Naive B cell (primary cell): ENCODE results near the gene AZU1. TPM values are rescaled to one million over a fixed set of nuclear protein-coding genes. Genes with fewer than 3 reads are reported as not detected.
"Not testable (repeated sequence)": the region's sequence is repeated elsewhere in the genome, so short reads cannot be mapped to it uniquely, and the experiment has no call there.

Source experiments
- ATAC-seq, 2 donors: fragments of 150-1000 bp; cut with Tn5 transposase; 2 replicates each; pipeline ENCODE4 v1.10.0; 2021; ENCODE audit warnings: low read depth in 2 of 2, mild to moderate bottlenecking in 2 of 2, moderate library complexity in 2 of 2
- DNase-seq: peaks from one replicate; pipeline ENCODE4 v3.0.0; 2022
- H3K27ac Mint-ChIP-seq, 6 donors: one replicate each; pipeline ENCODE4 v1.8.0; 2020 to 2022; ENCODE audit warnings: mild to moderate bottlenecking in 6 of 6, mixed read lengths in 6 of 6, moderate library complexity in 5 of 6, inconsistent platforms in 2 of 6
- H3K27me3 Mint-ChIP-seq, 3 donors: one replicate each; pipeline ENCODE4 v1.8.0; 2021 to 2022; ENCODE audit warnings: mixed read lengths in 3 of 3, mild to moderate bottlenecking in 1 of 3
- H3K36me3 Mint-ChIP-seq, 2 donors: one replicate each; pipeline ENCODE4 v1.8.0; 2020 to 2022; ENCODE audit warnings: mixed read lengths in 2 of 2, inconsistent platforms in 1 of 2, mild to moderate bottlenecking in 1 of 2
- H3K4me1 Mint-ChIP-seq, 3 donors: one replicate each; pipeline ENCODE4 v1.8.0; 2020 to 2022; ENCODE audit warnings: mixed read lengths in 3 of 3, inconsistent platforms in 1 of 3, mild to moderate bottlenecking in 1 of 3, moderate library complexity in 1 of 3
- H3K4me3 Mint-ChIP-seq, 8 donors: one replicate each; pipeline ENCODE4 v1.8.0; 2020 to 2022; ENCODE audit warnings: mild to moderate bottlenecking in 8 of 8, mixed read lengths in 8 of 8, moderate library complexity in 8 of 8, inconsistent platforms in 2 of 8
- H3K9me3 Mint-ChIP-seq, 7 donors: one replicate each; pipeline ENCODE4 v1.8.0; 2020 to 2022; ENCODE audit warnings: mixed read lengths in 7 of 7, mild to moderate bottlenecking in 5 of 7, inconsistent platforms in 2 of 7, moderate library complexity in 1 of 7
- polyA plus RNA-seq, 6 donors: library from polyadenylated mRNA; unstranded; fragments of 300-500 nt; fragmentation: Illumina TruSeq; gene quantifications; one replicate each; pipeline ENCODE4 v1.2.3, GENCODE V29; 2021; ENCODE audit warnings: low read depth in 6 of 6

AZU1 gene
- polyA plus RNA-seq, 6 donors from 2014 or later = not detected

- H3K36me3 Mint-ChIP-seq = no peaks in the 10 kb centered on the region
- DNase-seq = no peak
- peaks cover 0 to 3% (median 0%) of the 10 kb centered on the region in 3 donors for H3K4me1 Mint-ChIP-seq
Measured at GRCh38 chr19:853014-853585, 25.5 kb downstream of the AZU1 start.

GRCh38 chr19:853614-854220 lies 26.1 kb downstream of the AZU1 start:
- H3K36me3 Mint-ChIP-seq, H3K4me1 Mint-ChIP-seq, H3K9me3 Mint-ChIP-seq, ATAC-seq, DNase-seq, H3K4me3 Mint-ChIP-seq, H3K27ac Mint-ChIP-seq: not testable (repeated sequence)
- H3K27me3 Mint-ChIP-seq = peaks cover 0 to 41% (median 10%) of the 10 kb centered on the region in 3 donors

More at GRCh38 chr19:853014-853585, 25.5 kb downstream of the AZU1 start:
- no peak for ATAC-seq
- peaks cover 0 to 41% (median 14%) of the 10 kb centered on the region in 3 donors for H3K27me3 Mint-ChIP-seq
- no peaks in the 10 kb centered on the region for H3K9me3 Mint-ChIP-seq
- no peak overlapping the region for H3K4me3 Mint-ChIP-seq
- no peak overlapping the region for H3K27ac Mint-ChIP-seq

GRCh38 chr19:854549-854948 lies 26.9 kb downstream of the AZU1 start:
- Mint-ChIP-seq H3K4me3 (no peak overlapping the region), H3K9me3 (no peaks in the 10 kb centered on the region), H3K36me3 (no peaks in the 10 kb centered on the region), H3K27ac (no peak overlapping the region), H3K27me3 (peaks cover 0 to 40% (median 10%) of the 10 kb centered on the region in 3 donors), H3K4me1 (peaks cover 0 to 6% (median 3%) of the 10 kb centered on the region in 3 donors)
- ATAC-seq = no peak
- no peak for DNase-seq

- H3K36me3 Mint-ChIP-seq = no peaks in the 10 kb centered on the region
- no peak for ATAC-seq
- H3K4me1 Mint-ChIP-seq = peaks cover 0 to 10% (median 3%) of the 10 kb centered on the region in 3 donors
- H3K4me3 Mint-ChIP-seq = no peak overlapping the region
- no peak overlapping the region for H3K27ac Mint-ChIP-seq
- peaks cover 0 to 35% (median 10%) of the 10 kb centered on the region in 3 donors for H3K27me3 Mint-ChIP-seq
- no peak for DNase-seq
- no peaks in the 10 kb centered on the region for H3K9me3 Mint-ChIP-seq
Measured at GRCh38 chr19:855142-855541, 27.5 kb downstream of the AZU1 start.

- H3K27ac Mint-ChIP-seq = no peak overlapping the region
- DNase-seq (no peak), ATAC-seq (no peak)
- peaks cover 0 to 10% (median 3%) of the 10 kb centered on the region in 3 donors for H3K4me1 Mint-ChIP-seq
- H3K36me3 Mint-ChIP-seq = no peaks in the 10 kb centered on the region
- H3K27me3 Mint-ChIP-seq = peaks cover 0 to 30% (median 5%) of the 10 kb centered on the region in 3 donors
- H3K9me3 Mint-ChIP-seq = no peaks in the 10 kb centered on the region
- no peak overlapping the region for H3K4me3 Mint-ChIP-seq
Measured at GRCh38 chr19:855566-856120, 28.0 kb downstream of the AZU1 start.

GRCh38 chr19:858284-858683 lies 30.6 kb downstream of the AZU1 start:
- Mint-ChIP-seq H3K27ac (peak overlapping the region in 2 of 6 donors; percentile 47 to 62), H3K36me3 (no peaks in the 10 kb centered on the region), H3K27me3 (peaks cover 0 to 22% (median 5%) of the 10 kb centered on the region in 3 donors), H3K4me1 (peaks cover 7 to 20% (median 14%) of the 10 kb centered on the region in 3 donors), H3K9me3 (peaks cover 0 to 4% (median 0%) of the 10 kb centered on the region in 7 donors), H3K4me3 (peak overlapping the region in 1 of 8 donors; percentile 25)
- DNase-seq (no peak), ATAC-seq (no peak)

GRCh38 chr19:858868-859843 lies 31.5 kb downstream of the AZU1 start, which contains the start of gene CFD:
Gene CFD, plus strand, starts transcription at chr19:859664. Its CDS starts 26 bp downstream, at chr19:859690.
- Mint-ChIP-seq H3K27me3 (peaks cover 0 to 22% (median 10%) of the 10 kb centered on the region in 3 donors), H3K27ac (peak within 1 kb of the TSS in 2 of 6 donors; percentile 62 to 71), H3K4me1 (peaks cover 11 to 26% (median 23%) of the 10 kb centered on the region in 3 donors), H3K4me3 (peak within 1 kb of the TSS in 6 of 8 donors; percentile 12 to 76 (median 35)), H3K36me3 (no peaks in the 10 kb centered on the region), H3K9me3 (peaks cover 0 to 4% (median 0%) of the 10 kb centered on the region in 7 donors)
- DNase-seq = no peak
- no peak for ATAC-seq

GRCh38 chr19:861141-861755 lies 33.6 kb downstream of the AZU1 start:
- Mint-ChIP-seq H3K36me3 (no peaks in the 10 kb centered on the region), H3K4me1 (peaks cover 11 to 31% (median 26%) of the 10 kb centered on the region in 3 donors), H3K27me3 (peaks cover 0 to 22% (median 10%) of the 10 kb centered on the region in 3 donors), H3K9me3 (peaks cover 0 to 4% (median 0%) of the 10 kb centered on the region in 7 donors), H3K4me3 (peak overlapping the region in 1 of 8 donors; percentile 70), H3K27ac (peak overlapping the region in 1 of 6 donors; percentile 69)
- DNase-seq = no peak
- no peak for ATAC-seq

- DNase-seq = peak; percentile 25
- Mint-ChIP-seq H3K27ac (peak overlapping the region in 2 of 6 donors; percentile 69 to 89), H3K4me1 (peaks cover 11 to 31% (median 26%) of the 10 kb centered on the region in 3 donors), H3K27me3 (peaks cover 0 to 22% (median 10%) of the 10 kb centered on the region in 3 donors), H3K9me3 (peaks cover 0 to 4% (median 0%) of the 10 kb centered on the region in 7 donors), H3K4me3 (peak overlapping the region in 5 of 8 donors; percentile 25 to 72 (median 71)), H3K36me3 (no peaks in the 10 kb centered on the region)
- ATAC-seq = peak in 1 of 2 donors; percentile 7
Measured at GRCh38 chr19:861756-862580, 34.3 kb downstream of the AZU1 start.

GRCh38 chr19:862581-863314 lies 35.1 kb downstream of the AZU1 start:
- peaks cover 15 to 33% (median 29%) of the 10 kb centered on the region in 3 donors for H3K4me1 Mint-ChIP-seq
- H3K4me3 Mint-ChIP-seq = peak overlapping the region; percentile 56 to 95 (median 84)
- H3K36me3 Mint-ChIP-seq = peaks cover 0 to 7% of the 10 kb centered on the region in 2 donors
- peaks cover 0 to 18% (median 10%) of the 10 kb centered on the region in 3 donors for H3K27me3 Mint-ChIP-seq
- DNase-seq (peak; percentile 65), ATAC-seq (peak; percentile 35 to 46)
- peaks cover 0 to 4% (median 0%) of the 10 kb centered on the region in 7 donors for H3K9me3 Mint-ChIP-seq
- peak overlapping the region in 5 of 6 donors; percentile 57 to 97 (median 89) for H3K27ac Mint-ChIP-seq

- peaks cover 0 to 4% (median 0%) of the 10 kb centered on the region in 7 donors for H3K9me3 Mint-ChIP-seq
- peaks cover 0 to 7% of the 10 kb centered on the region in 2 donors for H3K36me3 Mint-ChIP-seq
- ATAC-seq (no peak), DNase-seq (no peak)
- peaks cover 15 to 33% (median 28%) of the 10 kb centered on the region in 3 donors for H3K4me1 Mint-ChIP-seq
- H3K27ac Mint-ChIP-seq = peak overlapping the region in 5 of 6 donors; percentile 89 to 97 (median 95)
- H3K27me3 Mint-ChIP-seq = peaks cover 0 to 15% (median 10%) of the 10 kb centered on the region in 3 donors
- peak overlapping the region; percentile 70 to 95 (median 88) for H3K4me3 Mint-ChIP-seq
Measured at GRCh38 chr19:863315-863620, 35.6 kb downstream of the AZU1 start.
